Astrocyte of the cerebellum (primary cell): ENCODE data around the gene FAM32A.

Experiments
- DNase-seq: peaks from one replicate; pipeline ENCODE4 v3.0.0-alpha.2; 2011; ENCODE audit warnings: low read depth
- H3K4me3 ChIP-seq: 2 replicates; pipeline ENCODE4 v1.5.1; 2011; ENCODE audit warnings: mild to moderate bottlenecking, low read depth, low read length, moderate library complexity
- in situ Hi-C: cut with HindIII; loops from 2 replicates; pipeline ENCODE4 v1.10.0; 2017; ENCODE audit warnings: low sequenced_read_pairs
- TF ChIP-seq, protein P1 (sequence below): IDR thresholded peaks from 2 replicates; pipeline ENCODE4 v1.5.1; 2012; ENCODE audit warnings: low read length, low read depth, moderate library complexity, mild to moderate bottlenecking; ENCODE audit errors: missing control alignments

The FAM32A gene

DNA sequence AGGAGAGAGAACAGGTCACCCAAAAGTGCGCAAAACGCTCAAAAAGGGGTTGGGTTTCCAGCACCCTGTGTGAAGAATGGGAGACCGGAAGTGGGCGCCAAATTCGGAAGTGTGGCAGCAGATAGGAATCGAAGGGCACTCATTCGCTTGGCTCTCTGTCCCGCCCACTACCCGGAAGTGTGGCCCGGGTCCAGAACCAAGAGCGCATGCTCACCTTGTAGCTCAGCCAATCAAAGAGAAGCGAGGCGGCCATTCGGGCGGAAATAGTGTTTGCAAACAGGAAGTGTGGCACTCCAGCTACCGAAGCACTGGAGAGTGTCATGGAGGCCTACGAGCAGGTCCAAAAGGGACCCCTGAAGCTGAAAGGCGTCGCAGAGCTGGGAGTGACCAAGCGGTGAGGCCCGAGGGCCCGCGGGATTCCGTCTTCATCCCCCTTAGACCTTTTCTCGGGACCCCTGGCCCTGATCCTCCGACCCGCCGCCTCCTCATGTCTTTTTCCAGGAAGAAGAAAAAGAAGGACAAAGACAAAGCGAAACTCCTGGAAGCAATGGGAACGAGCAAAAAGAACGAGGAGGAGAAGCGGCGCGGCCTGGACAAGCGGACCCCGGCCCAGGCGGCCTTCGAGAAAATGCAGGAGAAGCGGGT lies at the start of gene FAM32A:
Gene FAM32A, plus strand, starts transcription at position 288 of the 645 bp plus-strand sequence. Its CDS starts 33 bp downstream, at position 321.
- TF ChIP-seq, protein P1, sequence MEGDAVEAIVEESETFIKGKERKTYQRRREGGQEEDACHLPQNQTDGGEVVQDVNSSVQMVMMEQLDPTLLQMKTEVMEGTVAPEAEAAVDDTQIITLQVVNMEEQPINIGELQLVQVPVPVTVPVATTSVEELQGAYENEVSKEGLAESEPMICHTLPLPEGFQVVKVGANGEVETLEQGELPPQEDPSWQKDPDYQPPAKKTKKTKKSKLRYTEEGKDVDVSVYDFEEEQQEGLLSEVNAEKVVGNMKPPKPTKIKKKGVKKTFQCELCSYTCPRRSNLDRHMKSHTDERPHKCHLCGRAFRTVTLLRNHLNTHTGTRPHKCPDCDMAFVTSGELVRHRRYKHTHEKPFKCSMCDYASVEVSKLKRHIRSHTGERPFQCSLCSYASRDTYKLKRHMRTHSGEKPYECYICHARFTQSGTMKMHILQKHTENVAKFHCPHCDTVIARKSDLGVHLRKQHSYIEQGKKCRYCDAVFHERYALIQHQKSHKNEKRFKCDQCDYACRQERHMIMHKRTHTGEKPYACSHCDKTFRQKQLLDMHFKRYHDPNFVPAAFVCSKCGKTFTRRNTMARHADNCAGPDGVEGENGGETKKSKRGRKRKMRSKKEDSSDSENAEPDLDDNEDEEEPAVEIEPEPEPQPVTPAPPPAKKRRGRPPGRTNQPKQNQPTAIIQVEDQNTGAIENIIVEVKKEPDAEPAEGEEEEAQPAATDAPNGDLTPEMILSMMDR = peak; percentile 25
- DNase-seq = peak; percentile 98
- in situ Hi-C loops = no loop called here
- peak within 1 kb of the TSS; percentile 83 for H3K4me3 ChIP-seq

DNA sequence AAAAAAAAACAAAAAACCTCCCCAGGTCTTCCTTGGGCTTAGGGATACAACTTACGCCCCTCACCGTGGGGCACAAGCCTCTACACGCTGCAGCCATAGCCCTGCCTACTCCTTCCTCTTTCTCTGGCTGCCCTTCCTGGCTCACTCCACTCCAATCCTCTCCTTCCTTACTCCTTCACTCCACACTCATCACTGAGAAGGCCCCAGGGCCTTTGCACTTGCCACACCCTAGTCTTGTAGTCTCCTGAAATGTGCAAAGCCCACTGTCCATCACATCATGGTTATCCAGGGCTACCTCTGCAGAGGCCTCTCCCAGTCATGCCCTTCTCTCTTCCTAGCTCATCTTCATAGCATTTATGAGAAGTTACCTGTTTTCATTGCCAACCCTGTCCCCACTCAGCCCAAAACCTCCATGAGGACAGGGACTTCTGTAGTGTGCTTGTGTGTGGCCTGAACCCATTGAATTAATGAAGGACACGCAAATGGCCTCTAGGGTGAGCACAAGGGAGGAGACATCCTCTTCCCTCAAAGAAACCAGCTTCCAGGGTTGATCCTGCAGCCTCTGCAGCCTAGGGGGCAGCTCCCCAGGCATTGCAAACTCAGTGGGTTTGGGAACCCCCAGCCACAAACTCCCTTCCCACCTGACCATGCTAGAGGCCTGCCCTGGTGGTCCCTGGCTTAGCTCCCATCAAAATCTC lies 49.6 kb upstream of the FAM32A start:
- TF ChIP-seq, protein P1 = no peak
- in situ Hi-C loops = no loop called here
- no peak overlapping the region for H3K4me3 ChIP-seq
- no peak for DNase-seq

DNA sequence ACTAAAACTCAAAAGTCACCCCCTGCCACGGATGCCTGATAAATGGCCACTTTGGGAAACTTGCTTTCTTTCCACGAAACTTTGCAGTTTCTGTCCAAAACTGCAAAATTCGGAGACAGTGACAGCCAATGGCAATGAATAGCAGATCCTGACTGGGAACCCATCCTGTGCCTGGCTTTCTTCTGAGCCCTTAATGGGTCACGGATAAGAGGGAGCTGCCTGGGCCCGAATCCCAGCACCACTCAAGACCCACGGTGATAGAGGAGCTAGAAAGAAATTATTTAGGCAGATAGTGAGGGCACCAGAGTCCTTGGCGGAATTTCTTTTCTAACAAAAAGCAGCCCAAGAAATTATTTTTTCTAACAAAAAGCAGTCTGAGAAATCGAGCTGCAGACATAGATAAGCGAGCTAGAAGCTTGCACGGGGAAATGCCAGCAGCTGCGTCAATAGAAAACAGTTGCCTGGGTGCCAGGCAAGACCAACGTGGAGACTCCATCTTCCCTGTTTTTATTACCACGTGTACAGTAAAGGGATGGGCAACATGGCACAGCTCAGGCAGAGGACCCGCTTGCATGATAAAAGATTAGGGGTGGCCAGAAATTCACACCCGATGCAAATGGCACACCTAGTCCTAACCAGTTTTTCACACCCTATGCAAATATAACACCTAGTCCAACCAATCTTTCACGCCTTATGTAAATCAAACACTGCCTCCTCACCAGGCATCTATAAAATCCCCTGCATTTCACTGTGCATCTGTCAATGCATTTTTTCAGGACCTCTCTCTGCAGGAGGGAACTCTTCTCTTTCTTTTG lies 48.8 kb upstream of the FAM32A start:
- in situ Hi-C loops = no loop called here
- TF ChIP-seq, protein P1 = no peak

DNA sequence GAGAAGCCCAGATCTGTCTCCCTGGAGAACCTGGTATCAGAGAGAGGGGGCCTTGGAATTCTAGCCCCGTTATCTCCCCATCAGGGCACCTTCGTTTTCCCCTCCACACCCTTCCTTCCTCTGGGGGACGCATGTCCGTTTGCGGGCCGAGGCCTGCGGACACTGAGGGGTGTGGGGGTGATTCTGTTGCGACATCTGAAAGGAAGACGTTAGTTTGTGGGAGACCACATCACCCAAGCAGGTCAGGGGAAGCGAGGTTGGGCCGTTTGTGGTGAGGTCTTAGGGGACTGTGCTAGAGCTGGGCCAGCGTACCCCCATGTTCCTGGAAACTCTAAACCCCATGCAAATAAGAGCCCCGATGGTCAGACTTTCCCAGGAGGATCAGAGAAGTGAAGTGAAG lies 45.5 kb upstream of the FAM32A start:
- in situ Hi-C loops = no loop called here
- DNase-seq = no peak
- TF ChIP-seq, protein P1 = no peak
- no peak overlapping the region for H3K4me3 ChIP-seq

More for the DNA sequence above, 48.8 kb upstream of the FAM32A start:
- no peak for DNase-seq
- H3K4me3 ChIP-seq = no peak overlapping the region

DNA sequence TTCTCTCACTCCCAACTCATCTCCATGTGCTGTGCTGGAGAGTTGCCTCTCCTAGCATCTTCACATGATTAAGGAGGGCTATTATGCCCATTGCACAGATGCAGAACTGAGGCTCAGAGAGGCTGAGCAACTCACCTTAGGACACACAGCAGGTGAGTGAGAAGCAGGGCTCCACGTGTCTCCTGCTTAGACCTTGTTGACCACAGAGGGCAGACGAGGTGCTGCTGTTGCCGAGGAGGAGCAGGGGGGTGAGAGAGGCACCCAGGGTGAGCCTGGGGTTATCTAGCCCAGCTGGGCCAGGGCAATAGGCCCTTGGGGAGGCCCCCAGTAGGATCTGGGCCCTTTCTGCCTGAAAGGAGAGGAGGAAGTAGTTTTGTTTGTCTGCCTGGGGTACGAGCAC lies 44.2 kb upstream of the FAM32A start:
- in situ Hi-C loops = no loop called here
- TF ChIP-seq, protein P1 = no peak
- no peak for DNase-seq
- no peak overlapping the region for H3K4me3 ChIP-seq

DNA sequence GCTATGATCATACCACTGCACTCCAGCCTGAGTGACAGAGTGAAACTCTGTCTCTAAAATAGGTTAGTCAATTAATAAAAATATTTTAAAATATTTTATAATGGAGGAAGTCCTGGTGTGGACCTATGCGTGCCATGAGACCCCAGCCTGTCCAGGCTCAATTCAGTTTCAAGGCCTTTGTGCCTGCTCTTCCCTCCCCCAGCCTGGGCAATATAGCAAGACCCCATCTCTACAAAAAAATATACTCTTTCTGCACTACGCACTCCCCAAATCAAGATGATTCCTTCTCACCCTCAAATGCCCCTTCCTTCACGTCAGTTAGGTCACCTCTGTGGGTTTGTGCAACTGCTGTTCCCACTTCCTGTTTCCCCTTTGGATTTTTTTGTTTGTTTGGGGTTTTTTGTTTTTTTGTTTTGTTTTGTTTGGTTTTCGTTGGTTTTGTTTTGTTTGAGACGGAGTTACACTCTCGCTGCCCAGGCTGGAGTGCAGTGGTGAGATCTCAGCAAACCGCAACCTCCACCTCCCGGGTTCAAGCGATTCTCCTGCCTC lies 43.1 kb upstream of the FAM32A start:
- DNase-seq = no peak
- in situ Hi-C loops = no loop called here
- no peak overlapping the region for H3K4me3 ChIP-seq
- TF ChIP-seq, protein P1 = no peak
